HFFc6 (cell line): ENCODE data around the gene TMEM109. TPM values are rescaled to one million over a fixed set of nuclear protein-coding genes. Genes with fewer than 3 reads are reported as not detected.

Experiments
- DNase-seq: peaks from one replicate; pipeline ENCODE4 v3.0.0-alpha.2; 2018
- H3K27ac Mint-ChIP-seq: 2 replicates; pipeline ENCODE4 v1.8.0; 2020; ENCODE audit warnings: mild to moderate bottlenecking, mixed read lengths
- H3K27me3 Mint-ChIP-seq: 2 replicates; pipeline ENCODE4 v1.8.0; 2021; ENCODE audit warnings: mild to moderate bottlenecking, moderate library complexity, mixed read lengths; ENCODE audit not compliant: insufficient read depth
- H3K36me3 Mint-ChIP-seq: 2 replicates; pipeline ENCODE4 v1.8.0; 2021; ENCODE audit warnings: low read depth, mixed read lengths
- H3K4me1 Mint-ChIP-seq: 2 replicates; pipeline ENCODE4 v1.8.0; 2020; ENCODE audit warnings: low read depth, mixed read lengths
- H3K4me3 Mint-ChIP-seq: 2 replicates; pipeline ENCODE4 v1.8.0; 2020; ENCODE audit warnings: mild to moderate bottlenecking, moderate library complexity, mixed read lengths
- H3K9me3 Mint-ChIP-seq: 2 replicates; pipeline ENCODE4 v1.8.0; 2020; ENCODE audit warnings: mild to moderate bottlenecking, mixed read lengths
- total RNA-seq, 6 experiments: library from RNA; stranded (reverse); fragmentation: NEBNext Ultra II Directional; extraction: Animal tissue kit (Norgen Biotek cat#: 25700); gene quantifications; 2 replicates in 1 of 6; 3 replicates in 5 of 6; pipeline ENCODE4 v1.2.3, GENCODE V29; 2021
- TF ChIP-seq, protein P1 (sequence below): fragments of 200-600 bp; sonication (generic); IDR thresholded peaks from 2 replicates; pipeline ENCODE4 v1.5.0; 2021; ENCODE audit warnings: antibody characterized with exemption, mild to moderate bottlenecking

Gene TMEM109
- total RNA-seq, 6 experiments from 2014 or later: 74.6 to 101 (median 92.5) TPM

DNA sequence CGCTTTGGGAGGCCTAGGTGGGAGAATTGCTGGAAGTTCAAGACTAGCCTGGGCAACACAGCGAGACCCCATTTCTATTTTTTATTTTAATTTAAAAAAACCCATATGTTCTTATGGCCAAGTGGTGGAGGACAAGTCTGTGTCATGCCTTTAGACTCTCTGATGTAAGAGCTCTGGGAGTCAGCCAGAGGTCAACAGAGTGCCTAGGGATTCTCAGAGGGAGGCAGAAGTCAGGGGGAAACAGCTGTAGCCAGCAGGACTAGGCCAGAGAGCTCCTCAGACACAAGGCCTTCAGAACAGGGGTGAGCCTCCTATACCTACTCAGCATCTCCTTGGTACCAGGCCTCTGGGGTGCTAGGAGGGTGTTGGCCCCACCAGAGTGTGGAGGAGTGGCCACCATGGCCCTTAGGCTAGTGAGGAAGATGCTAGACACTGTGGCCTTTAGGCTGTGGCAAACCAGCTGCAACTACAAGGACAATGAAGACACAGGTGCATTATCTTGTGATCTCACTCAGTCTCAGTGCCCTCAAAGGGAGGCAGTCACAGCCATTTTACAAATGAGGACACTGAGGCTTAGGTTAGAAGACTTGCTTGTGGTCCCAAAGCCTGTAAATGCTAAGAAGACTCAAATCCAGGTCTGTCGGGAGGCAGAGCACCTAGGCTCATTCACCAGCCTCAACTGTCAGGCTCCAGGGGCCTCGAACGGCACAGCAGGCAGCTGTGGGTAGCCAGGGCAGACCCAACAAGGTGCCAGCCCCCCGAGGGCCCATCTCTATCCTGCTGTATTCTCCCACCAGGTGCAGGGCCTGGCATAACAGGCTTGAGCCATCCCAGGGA lies 41.6 kb upstream of the TMEM109 start:
- DNase-seq: no peak
- peaks cover 23% of the 10 kb centered on the region for H3K4me1 Mint-ChIP-seq
- H3K27me3 Mint-ChIP-seq: peaks cover 5% of the 10 kb centered on the region
- no peaks in the 10 kb centered on the region for H3K9me3 Mint-ChIP-seq
- H3K4me3 Mint-ChIP-seq: no peak overlapping the region
- TF ChIP-seq, protein P1, sequence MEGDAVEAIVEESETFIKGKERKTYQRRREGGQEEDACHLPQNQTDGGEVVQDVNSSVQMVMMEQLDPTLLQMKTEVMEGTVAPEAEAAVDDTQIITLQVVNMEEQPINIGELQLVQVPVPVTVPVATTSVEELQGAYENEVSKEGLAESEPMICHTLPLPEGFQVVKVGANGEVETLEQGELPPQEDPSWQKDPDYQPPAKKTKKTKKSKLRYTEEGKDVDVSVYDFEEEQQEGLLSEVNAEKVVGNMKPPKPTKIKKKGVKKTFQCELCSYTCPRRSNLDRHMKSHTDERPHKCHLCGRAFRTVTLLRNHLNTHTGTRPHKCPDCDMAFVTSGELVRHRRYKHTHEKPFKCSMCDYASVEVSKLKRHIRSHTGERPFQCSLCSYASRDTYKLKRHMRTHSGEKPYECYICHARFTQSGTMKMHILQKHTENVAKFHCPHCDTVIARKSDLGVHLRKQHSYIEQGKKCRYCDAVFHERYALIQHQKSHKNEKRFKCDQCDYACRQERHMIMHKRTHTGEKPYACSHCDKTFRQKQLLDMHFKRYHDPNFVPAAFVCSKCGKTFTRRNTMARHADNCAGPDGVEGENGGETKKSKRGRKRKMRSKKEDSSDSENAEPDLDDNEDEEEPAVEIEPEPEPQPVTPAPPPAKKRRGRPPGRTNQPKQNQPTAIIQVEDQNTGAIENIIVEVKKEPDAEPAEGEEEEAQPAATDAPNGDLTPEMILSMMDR: no peak
- H3K27ac Mint-ChIP-seq: no peak overlapping the region
- H3K36me3 Mint-ChIP-seq: peaks cover under 1% of the 10 kb centered on the region; the same call in 1 of the 2 replicates

DNA sequence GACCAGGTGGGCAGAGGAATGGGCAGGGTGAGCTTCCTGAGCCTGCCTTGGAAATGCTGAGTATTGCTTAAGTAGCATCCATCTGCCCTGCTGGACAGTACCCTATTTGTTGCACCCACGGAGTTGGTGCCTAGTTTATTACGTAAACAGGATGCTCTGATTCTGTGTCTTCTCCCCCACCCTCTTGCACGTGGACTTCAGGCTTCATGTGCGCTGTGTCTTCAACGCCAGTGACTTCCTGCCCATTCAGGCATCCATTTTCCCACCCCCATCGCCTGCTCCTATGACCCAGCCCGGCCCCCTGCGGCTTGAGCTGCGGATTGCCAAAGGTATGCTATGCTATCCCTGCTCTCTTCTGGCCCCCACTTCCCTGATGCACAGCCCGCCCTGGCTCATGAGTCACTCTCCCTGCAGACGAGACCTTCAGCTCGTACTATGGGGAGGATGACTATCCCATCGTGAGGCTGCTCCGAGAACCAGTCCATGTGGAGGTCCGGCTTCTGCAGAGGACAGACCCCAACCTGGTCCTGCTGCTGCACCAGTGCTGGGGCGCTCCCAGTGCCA lies 40.9 kb upstream of the TMEM109 start:
- Mint-ChIP-seq H3K4me1 (peaks cover 23% of the 10 kb centered on the region), H3K9me3 (no peaks in the 10 kb centered on the region), H3K27me3 (peaks cover 5% of the 10 kb centered on the region), H3K27ac (peak overlapping the region; percentile 75), H3K4me3 (peak overlapping the region; percentile 17; the same call in 1 of the 2 replicates), H3K36me3 (peaks cover 5% of the 10 kb centered on the region; the same call in 1 of the 2 replicates)
- TF ChIP-seq, protein P1: no peak
- peak; percentile 68 for DNase-seq

DNA sequence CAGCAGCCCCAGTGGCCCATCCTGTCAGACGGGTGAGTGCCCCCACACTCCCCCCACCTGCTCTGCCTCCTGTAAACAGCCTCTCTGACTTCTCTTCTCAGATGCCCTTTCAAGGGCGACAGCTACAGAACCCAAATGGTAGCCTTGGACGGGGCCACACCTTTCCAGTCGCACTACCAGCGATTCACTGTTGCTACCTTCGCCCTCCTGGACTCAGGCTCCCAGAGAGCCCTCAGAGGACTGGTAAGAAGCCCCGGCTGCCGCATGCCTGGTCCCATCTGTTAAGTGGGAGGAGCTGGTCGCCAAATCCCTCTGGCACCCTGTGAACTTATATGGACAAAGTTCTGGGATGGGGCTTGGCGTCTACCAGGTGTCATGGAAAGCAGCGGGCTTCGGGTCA lies 40.4 kb upstream of the TMEM109 start:
- TF ChIP-seq, protein P1: 0 out of 2 replicates have a peak, but pooled peaks have one; percentile 12
- H3K27ac Mint-ChIP-seq: no peak overlapping the region
- DNase-seq: no peak
- peaks cover 23% of the 10 kb centered on the region for H3K4me1 Mint-ChIP-seq
- peaks cover 5% of the 10 kb centered on the region for H3K27me3 Mint-ChIP-seq
- no peaks in the 10 kb centered on the region for H3K9me3 Mint-ChIP-seq
- H3K4me3 Mint-ChIP-seq: no peak overlapping the region
- H3K36me3 Mint-ChIP-seq: peaks cover 5% of the 10 kb centered on the region; the same call in 1 of the 2 replicates

DNA sequence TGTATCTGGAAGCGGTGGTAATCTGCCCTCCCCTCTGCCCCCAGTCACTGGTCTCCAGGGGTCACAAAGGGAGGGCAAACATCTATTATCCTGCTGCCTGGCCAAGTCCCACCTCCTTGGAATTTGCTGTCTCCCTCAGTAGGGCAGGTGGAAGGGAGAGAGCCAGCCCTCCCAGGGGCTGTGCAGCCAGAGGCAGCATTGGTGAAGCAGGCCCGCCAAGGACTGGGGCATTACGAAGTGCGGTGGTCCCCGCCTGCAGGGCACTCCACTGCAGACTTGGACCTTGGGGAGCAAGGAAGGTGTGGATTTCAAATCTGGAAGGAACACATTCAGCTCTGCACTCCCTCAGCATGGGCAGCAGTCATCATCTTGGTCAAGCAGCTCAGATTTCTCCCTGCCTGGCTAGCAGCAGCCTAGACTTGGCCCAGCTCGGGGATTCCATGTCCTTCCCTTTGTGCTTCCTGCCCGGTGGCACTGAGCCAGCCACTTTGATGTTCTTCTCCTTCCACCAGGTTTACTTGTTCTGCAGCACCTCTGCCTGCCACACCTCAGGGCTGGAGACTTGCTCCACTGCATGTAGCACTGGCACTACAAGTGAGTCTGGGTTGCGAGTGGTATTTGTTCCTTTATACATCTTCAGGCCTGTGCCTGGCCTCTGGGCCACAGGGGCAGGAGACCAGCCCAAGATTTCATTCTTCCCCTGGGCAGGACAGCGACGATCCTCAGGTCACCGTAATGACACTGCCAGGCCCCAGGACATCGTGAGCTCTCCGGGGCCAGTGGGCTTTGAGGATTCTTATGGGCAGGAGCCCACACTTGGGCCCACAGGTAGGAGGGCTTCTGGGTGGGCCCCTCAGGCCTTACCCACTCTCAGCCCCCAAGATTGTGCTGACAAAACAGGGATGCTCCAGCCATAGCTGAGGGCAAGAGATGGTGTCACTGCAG lies 39.3 kb upstream of the TMEM109 start:
- H3K9me3 Mint-ChIP-seq: no peaks in the 10 kb centered on the region
- H3K27ac Mint-ChIP-seq: no peak overlapping the region
- TF ChIP-seq, protein P1: no peak
- H3K4me3 Mint-ChIP-seq: no peak overlapping the region
- no peak for DNase-seq
- peaks cover 5% of the 10 kb centered on the region; the same call in 1 of the 2 replicates for H3K36me3 Mint-ChIP-seq
- peaks cover 23% of the 10 kb centered on the region for H3K4me1 Mint-ChIP-seq
- peaks cover 5% of the 10 kb centered on the region for H3K27me3 Mint-ChIP-seq
